ENCODE results near the gene PYCARD.
"Not testable (repeated sequence)": the region's sequence is repeated elsewhere in the genome, so short reads cannot be mapped to it uniquely, and the experiment has no call there.

Gene PYCARD

DNA sequence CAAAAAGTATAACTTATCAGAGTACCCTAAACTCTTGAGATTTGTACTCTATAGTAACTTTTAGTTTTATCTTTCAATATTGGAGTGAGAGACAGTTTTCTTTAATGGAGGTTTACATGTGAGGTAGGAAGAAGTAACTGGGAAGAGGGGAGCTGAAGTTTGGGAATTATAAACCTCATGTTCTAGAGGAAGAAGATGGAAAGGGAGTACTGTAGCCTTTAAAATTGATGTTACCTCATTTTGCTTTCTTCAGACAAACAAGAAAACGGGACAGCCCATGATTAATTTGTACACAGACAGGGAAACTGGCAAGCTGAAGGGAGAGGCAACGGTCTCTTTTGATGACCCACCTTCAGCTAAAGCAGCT, 13.2 kb downstream of the PYCARD start:
- DNase-seq = no peak

DNA sequence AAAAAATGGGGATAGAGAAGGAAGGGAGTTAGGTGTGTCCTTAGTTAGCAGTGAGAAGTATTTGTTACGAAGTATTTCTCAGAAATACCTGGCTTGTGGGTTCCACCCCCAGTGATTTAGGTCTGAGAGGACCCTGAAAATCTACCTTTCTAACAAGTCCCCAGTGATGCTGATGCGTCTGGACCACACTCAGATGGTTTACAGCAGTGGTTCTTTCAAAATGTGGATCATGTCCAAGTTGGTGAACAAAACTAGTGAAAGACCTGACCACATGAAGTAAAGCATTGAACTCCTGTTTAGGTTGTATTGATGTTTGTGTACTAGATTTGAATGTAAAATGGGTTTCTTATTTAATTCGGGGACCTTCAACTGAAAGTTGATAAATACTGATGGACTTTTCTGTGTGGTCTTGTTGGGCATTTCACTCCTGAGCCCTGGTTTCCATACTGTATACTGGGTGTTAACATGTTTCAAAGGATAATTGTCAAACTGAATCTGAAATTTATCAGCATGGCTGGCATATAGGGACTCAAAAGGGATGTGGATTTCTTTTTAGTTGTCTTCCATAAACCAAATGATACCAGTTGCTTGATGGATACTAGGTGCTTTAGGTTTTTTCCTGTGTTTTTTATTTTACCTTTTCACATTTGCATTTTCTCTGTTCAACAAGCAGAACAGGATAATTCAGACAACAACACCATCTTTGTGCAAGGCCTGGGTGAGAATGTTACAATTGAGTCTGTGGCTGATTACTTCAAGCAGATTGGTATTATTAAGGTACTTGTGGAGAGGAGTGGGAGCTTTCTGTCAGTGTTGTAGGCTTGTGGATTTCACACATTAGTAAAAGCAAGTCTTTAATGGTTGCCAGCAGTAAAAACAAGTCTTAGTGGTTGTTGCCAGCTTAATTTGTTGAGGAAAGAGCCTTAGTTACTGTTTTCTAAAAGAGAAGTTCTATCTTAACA, 13.8 kb downstream of the PYCARD start:
- no peak for DNase-seq

DNA sequence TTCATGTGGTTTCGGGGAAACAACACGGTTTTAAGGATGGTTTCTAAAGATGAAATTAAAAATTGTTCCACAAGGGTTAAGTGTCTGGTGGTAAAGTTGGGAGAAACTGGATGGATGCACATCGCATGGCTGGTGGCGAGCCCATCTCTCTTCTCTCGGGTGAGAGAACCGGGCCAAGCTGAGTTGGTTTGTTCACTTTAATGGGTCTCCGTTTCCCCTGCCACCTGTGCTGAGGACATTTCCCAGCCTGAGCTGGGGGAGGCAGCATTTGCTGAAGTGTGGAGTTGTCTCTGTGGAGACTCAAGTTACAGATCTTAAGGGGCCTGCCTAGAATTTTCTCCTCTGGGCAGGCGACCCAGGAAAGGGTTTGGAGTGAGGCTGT, 14.8 kb downstream of the PYCARD start:
- DNase-seq = no peak

DNA sequence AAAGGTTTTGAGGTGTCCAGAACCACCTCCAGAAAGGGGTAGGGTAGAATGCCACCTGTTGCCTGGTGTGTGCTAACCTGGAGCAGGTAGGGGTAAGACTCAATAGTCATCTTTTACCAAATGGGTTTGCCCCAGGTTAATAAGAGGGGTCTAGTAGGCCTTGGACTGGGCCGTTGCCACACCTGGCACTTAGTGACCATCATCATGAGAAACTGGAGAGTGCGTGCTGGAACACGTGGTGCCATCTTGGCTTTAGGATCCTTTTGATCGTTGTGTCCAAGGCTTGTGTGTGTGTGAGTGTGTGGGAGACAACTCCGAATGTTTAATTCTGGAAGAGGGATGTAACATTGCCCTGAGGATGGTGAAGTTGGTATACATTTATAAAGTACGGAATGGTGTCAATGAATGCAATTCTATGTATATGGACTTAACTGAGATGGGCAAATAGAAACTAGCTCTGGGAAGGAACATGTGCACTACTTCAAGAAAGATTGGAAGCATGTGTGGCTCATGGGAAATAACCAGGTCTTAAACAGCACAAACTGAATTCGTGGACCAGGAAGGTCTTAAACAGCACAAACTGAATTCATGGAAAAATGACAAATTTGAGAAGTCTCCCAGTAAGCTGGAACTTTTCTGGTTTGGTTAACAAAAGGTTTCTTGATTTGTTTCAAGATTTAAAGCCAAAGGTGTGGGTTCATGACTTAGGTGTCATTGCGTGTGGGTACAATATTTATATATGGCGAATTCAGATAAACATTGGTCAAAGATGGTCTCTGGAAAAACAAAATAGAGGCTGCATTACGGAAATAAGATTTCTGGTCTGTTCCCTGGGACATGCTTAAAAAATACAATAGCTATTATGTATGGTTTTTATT, 15.4 kb downstream of the PYCARD start:
- no peak for DNase-seq

DNA sequence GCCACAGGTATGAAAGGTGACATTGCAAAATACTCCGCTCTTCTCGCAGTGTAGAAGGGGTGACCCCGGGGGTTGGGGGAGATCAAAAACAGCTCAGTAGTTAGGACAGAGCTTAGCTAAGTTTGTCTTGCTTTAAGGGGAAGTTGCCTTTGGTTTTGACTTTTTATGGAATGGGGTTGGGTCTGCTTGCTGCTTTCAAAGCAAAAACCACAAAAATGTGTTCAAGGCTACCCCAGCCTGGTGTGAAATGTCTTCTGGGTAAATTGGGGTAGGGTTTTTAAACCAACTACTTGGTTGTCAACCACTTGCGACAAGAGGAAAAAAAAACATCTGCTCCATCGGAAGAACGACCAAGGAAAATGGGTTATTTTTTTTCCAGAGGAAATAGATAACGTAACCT, 16.4 kb downstream of the PYCARD start:
- no peak for DNase-seq

DNA sequence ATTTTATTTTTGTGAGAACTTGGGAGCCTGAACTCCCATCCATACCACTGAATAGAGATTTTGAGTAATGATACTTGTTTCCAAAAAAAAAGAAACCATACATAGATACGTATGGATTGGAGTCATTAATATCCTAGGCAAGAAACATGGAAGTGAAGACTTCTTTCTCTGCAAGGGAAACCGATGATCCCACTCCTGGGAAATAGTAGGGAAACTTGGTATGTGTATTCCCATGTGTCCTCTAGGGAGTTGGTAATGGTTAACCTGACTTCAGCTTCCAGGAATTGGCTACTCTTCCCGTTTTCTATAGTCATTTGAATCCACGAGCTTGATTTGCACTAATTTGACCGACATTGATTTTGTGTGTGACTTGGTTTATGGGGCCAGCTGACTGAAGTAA, 17.2 kb downstream of the PYCARD start:
- no peak for DNase-seq

DNA sequence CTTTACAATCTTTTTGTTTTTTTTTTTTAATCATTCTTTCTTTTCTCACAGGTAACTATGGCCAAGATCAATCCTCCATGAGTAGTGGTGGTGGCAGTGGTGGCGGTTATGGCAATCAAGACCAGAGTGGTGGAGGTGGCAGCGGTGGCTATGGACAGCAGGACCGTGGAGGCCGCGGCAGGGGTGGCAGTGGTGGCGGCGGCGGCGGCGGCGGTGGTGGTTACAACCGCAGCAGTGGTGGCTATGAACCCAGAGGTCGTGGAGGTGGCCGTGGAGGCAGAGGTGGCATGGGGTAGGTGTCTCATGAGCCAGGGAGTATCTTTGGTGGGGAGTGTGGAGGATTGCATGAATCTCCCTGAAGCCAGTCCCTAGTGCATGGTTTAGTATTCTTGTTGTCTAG, 17.7 kb downstream of the PYCARD start:
- no peak for DNase-seq

DNA sequence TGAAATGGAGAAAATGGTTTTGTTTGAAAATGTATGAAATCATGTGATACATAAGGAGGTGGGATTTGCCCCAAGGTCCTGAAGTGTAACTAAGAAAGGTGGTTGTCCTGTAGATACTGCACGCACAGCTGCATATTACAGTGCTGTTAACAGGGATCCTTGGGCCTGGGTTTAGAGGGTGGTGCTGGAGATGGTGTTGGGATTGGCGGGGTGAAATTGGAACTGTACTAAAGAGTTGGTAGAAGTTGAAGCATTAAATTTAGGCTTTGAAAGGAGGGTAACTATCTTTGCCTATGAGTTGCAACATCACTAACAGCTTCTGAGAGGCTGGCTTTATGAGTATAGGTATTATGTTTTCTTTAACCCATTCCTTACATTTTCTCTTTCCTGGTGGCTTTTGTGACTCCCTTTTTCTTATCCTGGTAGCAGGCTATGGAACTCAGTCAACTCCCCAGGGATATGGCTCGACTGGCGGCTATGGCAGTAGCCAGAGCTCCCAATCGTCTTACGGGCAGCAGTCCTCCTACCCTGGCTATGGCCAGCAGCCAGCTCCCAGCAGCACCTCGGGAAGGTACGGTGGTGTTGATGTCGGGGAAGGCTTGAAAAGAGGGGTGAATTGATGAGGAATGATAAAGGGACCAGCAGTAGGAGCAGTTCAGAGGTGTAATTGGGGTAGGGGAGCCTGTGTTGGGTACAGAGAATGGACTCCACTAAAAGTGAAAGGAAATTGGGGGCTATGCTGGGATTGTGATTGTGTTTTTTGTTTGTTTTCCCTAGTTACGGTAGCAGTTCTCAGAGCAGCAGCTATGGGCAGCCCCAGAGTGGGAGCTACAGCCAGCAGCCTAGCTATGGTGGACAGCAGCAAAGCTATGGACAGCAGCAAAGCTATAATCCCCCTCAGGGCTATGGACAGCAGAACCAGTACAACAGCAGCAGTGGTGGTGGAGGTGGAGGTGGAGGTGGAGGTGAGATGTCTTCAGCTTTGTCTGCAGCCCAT, 18.8 kb downstream of the PYCARD start:
- DNase-seq = no peak

DNA sequence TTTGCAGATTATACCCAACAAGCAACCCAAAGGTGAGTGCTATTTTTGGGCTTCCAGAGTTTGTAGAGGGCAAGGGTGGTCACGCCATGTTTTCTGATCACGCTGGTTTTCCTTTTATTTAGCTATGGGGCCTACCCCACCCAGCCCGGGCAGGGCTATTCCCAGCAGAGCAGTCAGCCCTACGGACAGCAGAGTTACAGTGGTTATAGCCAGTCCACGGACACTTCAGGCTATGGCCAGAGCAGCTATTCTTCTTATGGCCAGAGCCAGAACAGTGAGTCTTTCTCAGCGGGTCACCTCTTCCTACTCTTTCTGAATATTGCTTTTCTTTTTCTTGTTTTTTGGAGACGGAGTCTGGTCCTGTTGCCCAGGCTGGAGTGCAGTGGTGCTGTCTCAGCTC, 20.2 kb downstream of the PYCARD start:
- no peak for DNase-seq

DNA sequence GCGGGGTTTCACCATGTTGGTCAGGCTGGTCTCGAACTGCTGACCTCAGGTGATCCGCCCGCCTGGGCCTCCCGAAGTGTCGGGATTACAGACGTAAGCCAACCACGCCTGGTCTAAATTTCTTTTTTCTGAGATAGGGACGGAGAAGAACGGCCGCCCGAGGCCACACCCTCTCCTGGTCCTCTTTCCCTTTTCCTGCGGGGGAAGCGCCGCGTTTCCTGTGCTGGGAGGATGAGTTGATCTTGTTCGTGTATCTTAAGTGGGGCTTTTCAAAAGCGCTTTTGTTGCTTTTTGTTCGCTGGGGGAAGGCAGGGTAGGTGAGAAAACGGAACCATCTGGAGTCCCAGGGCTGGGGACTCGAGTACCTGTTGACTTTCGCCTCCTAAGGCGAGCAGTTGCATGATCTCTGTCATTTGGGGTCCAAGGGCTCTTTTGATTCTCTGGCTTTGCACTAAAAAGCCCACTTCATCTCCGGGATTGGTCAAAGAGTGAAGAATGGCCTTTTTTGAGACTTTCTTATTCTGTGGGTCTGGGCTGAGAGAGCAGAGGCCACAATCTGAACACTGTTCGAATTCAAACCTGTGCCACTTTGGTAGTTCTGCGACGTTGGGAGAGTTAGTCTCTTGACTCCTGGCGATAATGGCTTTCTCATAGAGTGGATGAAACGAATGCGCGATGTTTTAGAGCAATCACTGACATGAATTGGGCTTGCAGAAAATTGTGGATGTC, 21.3 kb downstream of the PYCARD start:
- DNase-seq = peak; percentile 45

DNA sequence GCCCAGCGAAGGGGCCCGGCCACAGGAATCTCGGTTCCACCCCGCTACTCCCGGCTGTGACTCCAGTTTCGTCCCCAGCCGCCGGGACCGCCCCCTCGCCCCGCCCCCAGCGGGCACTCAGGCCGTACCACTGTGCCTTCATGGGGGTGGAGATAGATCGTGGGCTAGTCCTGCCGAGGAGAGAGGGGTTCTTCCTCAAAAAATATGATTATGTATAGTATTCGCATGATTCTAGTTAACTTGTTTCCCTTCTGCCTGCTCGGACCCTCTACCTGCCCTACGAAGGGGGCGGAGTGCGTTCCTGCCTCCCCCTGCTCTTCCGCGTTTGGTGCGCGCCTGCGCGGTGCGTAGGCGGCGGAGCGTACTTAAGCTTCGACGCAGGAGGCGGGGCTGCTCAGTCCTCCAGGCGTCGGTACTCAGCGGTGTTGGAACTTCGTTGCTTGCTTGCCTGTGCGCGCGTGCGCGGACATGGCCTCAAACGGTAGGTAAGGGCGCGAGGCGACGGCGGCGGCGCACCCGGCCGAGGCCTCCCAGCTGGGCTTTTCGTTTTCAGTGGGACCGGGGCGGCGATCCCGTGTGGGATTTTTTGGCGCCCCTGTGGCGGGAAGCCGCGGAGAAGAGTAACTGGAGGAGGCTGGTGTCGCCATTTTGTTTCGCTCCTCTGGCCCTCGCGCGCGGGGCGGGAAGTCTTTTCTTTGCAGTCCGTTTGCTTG, 22.7 kb downstream of the PYCARD start, which contains the start of gene FUS:
Gene FUS, plus strand, starts transcription at position 393 of the 713 bp plus-strand sequence. Its CDS starts 76 bp downstream, at position 469.
- DNase-seq = peak; percentile 90

DNA sequence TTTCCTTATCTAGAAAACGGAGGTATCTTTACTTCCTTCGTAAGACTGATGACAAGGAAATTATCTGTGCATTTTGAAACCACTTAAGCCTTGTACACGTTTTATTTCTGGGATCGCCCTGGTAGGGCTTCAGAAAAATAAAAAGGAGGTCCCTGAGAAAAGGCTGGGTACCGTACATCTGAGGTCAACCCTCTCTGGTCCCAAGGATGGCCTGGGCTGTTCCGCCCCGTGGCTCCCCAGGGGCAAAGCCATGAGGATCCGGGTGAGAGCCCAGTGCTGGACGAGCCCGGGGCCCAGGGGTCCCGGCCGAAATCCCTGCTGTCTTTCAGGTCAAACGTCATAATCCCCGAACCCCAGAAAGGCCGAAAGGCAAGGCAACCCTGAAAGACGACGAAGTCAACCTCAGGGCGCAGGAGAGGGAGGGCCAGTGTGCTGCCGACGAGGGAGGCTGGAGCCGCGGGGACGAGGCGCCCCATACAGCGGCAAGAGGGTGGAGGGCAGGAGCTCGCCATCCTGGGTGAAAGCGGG, 23.3 kb downstream of the PYCARD start:
- DNase-seq = no peak

DNA sequence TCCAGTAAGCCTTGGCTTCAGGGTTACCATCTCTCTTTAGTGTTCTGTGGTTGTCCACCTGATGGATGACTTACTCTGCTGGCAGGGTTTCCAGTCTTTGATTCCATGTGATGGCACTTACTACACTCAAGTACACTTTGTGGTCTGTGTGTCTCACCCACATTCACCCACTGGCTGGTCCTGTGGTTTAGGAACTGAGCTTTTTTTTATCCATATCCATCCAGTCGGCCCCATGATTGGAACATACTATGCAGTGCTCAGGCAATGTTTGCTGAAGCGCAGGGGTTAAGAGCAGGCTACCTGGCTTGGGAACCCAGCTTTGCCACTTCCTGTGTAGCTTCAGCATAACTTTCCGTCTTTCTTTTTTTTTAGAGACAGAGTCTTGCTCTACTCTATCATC, 25.4 kb downstream of the PYCARD start:
- DNase-seq = no peak

DNA sequence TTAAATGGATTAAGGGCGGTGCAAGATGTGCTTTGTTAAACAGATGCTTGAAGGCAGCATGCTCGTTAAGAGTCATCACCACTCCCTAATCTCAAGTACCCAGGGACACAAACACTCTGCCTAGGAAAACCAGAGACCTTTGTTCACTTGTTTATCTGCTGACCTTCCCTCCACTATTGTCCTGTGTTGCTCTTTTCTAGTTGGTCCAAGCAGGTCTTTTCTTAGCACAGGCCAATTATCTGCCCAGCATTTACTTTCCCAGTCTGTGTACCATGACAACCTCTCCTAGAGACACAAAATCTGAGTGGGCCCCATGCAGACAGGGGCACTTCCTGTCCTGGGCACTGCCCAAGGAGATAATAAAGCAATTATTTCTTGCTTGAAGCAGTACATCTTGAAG, 32.5 kb downstream of the PYCARD start:
- DNase-seq = not testable (repeated sequence)

DNA sequence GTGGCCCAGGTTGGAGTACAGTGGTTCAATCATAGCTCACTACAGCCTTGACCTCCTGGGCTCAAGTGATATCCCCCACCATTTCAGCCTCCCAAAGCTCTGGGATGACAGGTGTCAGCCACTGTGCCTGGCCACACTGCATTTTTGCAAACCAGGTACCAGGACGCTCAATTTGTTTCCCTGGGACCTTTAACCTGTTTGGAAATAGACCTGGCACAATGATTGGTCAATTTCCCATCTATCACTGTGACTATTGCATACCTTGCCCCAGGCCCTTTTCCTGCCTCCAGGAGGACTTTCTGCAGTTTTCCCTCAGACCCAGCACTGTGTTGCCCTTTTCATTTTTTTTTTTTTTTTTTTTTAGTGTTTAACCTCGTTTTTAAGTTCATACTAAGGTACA, 33.7 kb downstream of the PYCARD start:
- DNase-seq = no peak

DNA sequence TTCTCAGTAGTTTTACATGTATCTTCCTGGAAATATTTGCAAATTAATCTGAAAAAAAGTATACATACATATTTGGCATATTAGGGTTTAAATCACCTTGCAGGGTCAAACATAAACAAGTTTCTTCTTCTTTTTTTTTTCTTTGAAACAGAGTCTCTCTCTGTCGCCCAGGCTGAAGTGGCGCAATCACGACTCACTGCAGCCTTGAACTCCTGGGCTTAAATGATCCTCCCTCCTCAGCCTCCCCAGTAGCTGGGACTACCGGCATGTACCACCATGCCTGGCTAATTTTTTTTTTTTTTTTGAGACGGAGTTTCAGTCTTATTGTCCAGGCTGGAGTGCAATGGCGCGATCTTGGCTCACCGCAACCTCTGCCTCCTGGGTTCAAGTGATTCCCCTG, 35.2 kb downstream of the PYCARD start:
- DNase-seq = no peak

DNA sequence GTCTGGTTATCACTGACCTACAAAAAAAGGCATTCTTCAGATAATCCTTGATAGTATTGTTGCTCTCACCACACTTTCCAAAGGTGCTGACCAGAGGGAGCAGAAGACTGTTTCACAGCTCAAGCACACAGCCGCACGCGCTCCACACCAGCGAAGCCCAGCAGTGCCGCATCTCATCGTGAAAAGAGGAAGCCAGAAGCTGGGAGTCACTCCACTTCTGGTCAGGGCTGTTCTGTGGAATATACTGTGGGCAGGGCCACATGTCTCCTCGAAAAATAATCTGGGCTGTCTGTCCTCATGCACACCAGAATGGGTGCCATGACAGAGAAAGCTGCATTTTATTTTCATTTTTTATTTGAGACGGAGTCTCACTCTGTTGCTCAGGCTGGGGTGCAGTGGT, 45.4 kb downstream of the PYCARD start:
- no peak for DNase-seq

Measured in NCI-H82 (cell line).